ENCODE results near the gene DEPDC5.

DEPDC5 gene

DNA sequence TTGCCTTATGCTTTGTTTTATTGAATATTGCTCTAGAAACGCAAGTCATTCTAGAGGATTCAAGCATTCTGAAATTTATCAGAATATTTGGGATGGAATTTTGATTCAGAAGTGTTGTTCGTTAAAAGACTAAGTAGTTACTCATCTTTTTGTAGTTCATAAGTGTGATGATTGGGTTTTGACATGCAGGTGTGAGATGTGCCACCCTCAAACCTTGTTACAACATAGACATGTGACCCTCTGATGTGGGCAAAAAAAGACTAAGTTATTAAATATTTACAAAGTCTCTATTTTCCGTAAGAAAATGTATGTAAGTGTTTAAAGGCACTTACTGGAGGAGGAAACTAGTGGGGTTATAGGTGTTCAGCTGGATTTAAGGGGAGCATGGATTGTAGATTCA lies 199.4 kb downstream of the DEPDC5 start:
- no peak for DNase-seq

DNA sequence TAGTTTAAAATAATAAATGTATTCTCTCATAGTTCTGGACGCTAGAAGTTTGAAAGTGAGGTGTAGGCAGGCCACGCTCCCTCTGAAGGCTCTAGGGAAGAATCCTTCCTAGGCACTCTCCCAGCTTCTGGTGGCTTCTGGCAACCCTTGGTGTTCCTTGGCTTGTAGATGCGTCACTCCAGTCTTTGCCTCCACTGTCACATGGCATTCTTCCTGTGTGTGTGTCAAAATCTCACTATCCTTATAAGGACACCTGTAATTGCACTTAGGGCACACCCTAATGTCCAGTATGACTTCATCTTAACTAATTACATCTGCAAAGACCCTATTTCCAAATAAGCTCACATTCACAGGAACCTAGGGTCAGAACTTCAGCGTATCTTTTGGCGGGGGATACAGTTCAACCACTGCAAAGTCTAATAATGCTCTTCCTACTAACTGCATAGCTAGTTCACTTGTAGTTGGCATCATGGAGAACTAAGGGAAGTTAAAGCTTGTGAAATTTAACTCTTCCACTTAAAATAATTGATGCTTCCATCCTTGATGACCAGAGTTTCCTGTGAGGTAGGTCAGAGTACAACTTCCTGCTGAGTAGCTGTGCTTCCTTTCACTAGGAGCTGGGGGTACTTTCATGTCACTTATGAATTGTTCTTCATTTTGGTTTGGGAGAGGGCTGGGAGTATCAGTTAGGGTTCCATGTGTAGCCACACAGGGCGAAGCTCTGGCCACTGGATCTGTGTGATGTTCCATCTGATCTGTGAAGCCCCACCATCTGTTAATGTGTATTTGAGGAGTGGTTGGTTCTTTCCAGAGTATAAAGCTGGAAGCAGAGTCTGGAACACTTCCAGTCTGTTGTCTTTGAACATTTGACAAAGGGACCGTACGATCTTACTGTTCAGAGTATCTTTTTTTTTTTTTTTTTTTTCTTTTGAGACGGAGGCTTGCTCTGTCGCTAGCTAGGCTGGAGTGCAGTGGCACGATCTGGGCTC lies 201.0 kb downstream of the DEPDC5 start:
- DNase-seq, result no peak

DNA sequence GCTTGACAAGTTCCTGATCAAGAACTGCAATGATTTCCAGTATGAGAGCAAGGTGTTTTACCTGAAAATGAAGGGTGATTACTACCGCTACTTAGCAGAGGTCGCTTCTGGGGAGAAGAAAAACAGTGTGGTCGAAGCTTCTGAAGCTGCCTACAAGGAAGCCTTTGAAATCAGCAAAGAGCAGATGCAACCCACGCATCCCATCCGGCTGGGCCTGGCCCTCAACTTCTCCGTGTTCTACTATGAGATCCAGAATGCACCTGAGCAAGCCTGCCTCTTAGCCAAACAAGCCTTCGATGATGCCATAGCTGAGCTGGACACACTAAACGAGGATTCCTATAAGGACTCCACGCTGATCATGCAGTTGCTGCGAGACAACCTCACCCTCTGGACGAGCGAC lies 202.5 kb downstream of the DEPDC5 start:
- no peak for DNase-seq
